Kidney (tissue), 14 donors: ENCODE data around the gene ZNF681. TPM values are rescaled to one million over a fixed set of nuclear protein-coding genes. Genes with fewer than 3 reads are reported as not detected.

Source experiments
- DNase-seq, 5 donors: peaks; one replicate each; pipeline ENCODE4 v3.0.0-alpha.2; 2013 to 2020
- FAIRE-seq: peaks from 2 replicates; lab custom pipeline; 2012; peaks lifted over from hg19 to GRCh38; lab: Jason Lieb, UNC
- H3K27ac ChIP-seq, 2 donors: one replicate each; pipeline ENCODE4 v1.7.0; 2013; ENCODE audit warnings: low read depth in 2 of 2, low read length in 2 of 2, inconsistent platforms in 1 of 2
- H3K27me3 ChIP-seq: one replicate; pipeline ENCODE4 v1.7.1; 2013; ENCODE audit warnings: low read length, inconsistent platforms; ENCODE audit not compliant: control insufficient read depth, insufficient read depth
- H3K36me3 ChIP-seq, 3 donors: one replicate each; pipeline versions ENCODE4 v1.7.0 to v1.7.1; 2013; ENCODE audit warnings: low read length in 3 of 3, control low read depth in 1 of 3, inconsistent platforms in 1 of 3; ENCODE audit not compliant: insufficient read depth in 3 of 3, control insufficient read depth in 2 of 3
- H3K4me1 ChIP-seq, 3 donors: one replicate each; pipeline versions ENCODE4 v1.7.0 to v1.7.1; 2013; ENCODE audit warnings: low read length in 3 of 3, inconsistent platforms in 1 of 3, low read depth in 1 of 3; ENCODE audit not compliant: control insufficient read depth in 2 of 3, insufficient read depth in 2 of 3
- H3K4me3 ChIP-seq, 3 donors: one replicate each; pipeline versions ENCODE4 v1.7.0 to v1.8.1; 2013; ENCODE audit warnings: low read length in 3 of 3, control low read depth in 1 of 3, inconsistent platforms in 1 of 3
- H3K9ac ChIP-seq, 3 donors: one replicate each; pipeline versions ENCODE4 v1.7.0 to v1.7.1; 2013; ENCODE audit warnings: low read length in 3 of 3, control low read depth in 1 of 3, inconsistent platforms in 1 of 3
- H3K9me3 ChIP-seq, 3 donors: one replicate each; pipeline versions ENCODE4 v1.7.0 to v1.7.1; 2013; ENCODE audit warnings: low read length in 3 of 3, control low read depth in 1 of 3, inconsistent platforms in 1 of 3; ENCODE audit not compliant: control insufficient read depth in 2 of 3, insufficient read depth in 1 of 3
- intact Hi-C: fragments of 100-400 bp; cut with DNase I; formaldehyde crosslinking; loops from one replicate; pipeline ENCODE4 v1.11.1; 2022
- polyA plus RNA-seq: library from polyadenylated mRNA; stranded (reverse); fragments of 350-450 nt; fragmentation: Illumina TruSeq; extraction: RNeasy Lipid Tissue Mini Kit (QIAGEN cat#74804); gene quantifications from one replicate; pipeline ENCODE4 v1.2.3, GENCODE V29; 2014; ENCODE audit warnings: low read depth, low replicate concordance; ENCODE audit not compliant: insufficient read depth
- total RNA-seq: library from RNA; stranded (reverse); fragmentation: NEBNext Ultra II Directional; extraction: Animal tissue kit (Norgen Biotek cat#: 25700); gene quantifications from one replicate; pipeline ENCODE4 v1.2.1, GENCODE V29; 2021
- TF ChIP-seq, protein P1 (sequence below): IDR thresholded peaks from 3 replicates; pipeline ENCODE4 v1.5.1; 2012; ENCODE audit warnings: mild to moderate bottlenecking, moderate library complexity, borderline replicate concordance; ENCODE audit not compliant: insufficient read depth; ENCODE audit errors: extremely low read depth
- donor health status: control.
- donor health status: control.
- donor health status: control.
- donor health status: control.
- donor health status: control.
- donor health status: DM: yes; HTN: yes; CAD: no.
- donor health status: Normal renal cell carcinoma (clear cell type).

Gene ZNF681
- total and polyA plus RNA-seq, 2 donors from 2014 or later: 0.30 to 3.1 TPM

DNA sequence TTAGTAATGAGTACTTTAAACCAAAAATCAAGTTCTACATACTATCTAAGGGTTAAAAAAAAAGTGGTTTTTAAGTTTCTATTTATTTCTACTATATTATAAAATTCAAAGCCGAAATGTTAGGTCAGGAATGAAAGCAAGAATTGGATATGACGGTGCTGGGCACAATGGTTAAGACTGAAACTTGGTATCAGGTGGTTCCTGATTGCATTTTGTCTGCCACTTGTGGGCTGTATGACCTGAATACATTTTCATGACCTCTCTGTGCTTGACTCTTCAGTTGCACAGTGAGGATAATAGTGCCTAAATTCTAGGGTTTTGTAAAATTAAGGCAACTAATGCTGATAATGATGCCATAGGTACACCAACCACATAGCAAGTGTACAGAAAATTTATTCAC is 49.3 kb downstream of the ZNF681 start:
- intact Hi-C loops: no loop called here
- Histone ChIP-seq H3K36me3 (no peaks in the 10 kb centered on the region), H3K4me1 (no peaks in the 10 kb centered on the region), H3K4me3 (no peak overlapping the region), H3K9me3 (no peaks in the 10 kb centered on the region), H3K9ac (no peak overlapping the region), H3K27me3 (no peaks in the 10 kb centered on the region), H3K27ac (no peak overlapping the region)
- TF ChIP-seq, protein P1, sequence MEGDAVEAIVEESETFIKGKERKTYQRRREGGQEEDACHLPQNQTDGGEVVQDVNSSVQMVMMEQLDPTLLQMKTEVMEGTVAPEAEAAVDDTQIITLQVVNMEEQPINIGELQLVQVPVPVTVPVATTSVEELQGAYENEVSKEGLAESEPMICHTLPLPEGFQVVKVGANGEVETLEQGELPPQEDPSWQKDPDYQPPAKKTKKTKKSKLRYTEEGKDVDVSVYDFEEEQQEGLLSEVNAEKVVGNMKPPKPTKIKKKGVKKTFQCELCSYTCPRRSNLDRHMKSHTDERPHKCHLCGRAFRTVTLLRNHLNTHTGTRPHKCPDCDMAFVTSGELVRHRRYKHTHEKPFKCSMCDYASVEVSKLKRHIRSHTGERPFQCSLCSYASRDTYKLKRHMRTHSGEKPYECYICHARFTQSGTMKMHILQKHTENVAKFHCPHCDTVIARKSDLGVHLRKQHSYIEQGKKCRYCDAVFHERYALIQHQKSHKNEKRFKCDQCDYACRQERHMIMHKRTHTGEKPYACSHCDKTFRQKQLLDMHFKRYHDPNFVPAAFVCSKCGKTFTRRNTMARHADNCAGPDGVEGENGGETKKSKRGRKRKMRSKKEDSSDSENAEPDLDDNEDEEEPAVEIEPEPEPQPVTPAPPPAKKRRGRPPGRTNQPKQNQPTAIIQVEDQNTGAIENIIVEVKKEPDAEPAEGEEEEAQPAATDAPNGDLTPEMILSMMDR: no peak
- FAIRE-seq (no peak), DNase-seq (no peak)

DNA sequence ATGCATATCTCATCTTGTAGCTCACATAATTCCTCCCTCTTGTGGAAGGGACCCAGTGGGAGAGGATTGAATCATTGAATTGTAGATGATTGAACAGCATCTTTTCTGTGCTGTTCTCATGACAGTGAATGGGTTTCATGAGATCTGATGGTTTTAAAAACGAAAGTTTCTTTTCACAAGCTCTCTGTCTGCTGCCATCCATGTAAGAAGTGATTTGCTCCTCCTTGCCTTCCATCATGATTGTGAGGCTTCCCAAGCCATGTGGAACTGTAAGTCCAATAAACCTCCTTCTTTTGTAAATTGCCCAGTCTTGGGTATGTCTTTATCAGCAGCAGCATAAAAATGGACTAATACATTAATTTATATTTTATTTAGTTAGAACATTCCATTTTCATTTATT is 52.0 kb downstream of the ZNF681 start:
- H3K9me3 ChIP-seq: no peaks in the 10 kb centered on the region
- TF ChIP-seq, protein P1: no peak
- no peak overlapping the region for H3K27ac ChIP-seq
- no peak overlapping the region for H3K9ac ChIP-seq
- no peak for DNase-seq
- H3K4me3 ChIP-seq: no peak overlapping the region
- no peaks in the 10 kb centered on the region for H3K4me1 ChIP-seq
- H3K36me3 ChIP-seq: no peaks in the 10 kb centered on the region
- no peaks in the 10 kb centered on the region for H3K27me3 ChIP-seq
- intact Hi-C loops: no loop called here
- no peak for FAIRE-seq

DNA sequence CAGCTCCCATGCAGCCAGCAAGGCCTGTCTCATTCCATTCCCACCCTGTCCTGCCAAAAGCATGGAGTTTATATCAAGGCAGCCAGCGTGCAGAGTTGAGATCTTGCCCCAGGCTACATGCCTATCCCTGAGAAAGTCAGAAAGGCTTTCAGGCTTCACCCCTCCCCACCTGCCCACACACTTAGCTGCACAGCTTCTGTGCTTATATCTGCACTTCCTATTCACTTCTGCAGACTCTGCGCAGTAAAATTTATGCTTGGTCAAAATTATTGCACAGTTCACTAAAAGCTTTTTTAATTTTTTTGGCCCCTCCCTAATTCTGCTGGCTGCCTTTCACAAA is 59.2 kb downstream of the ZNF681 start:
- H3K36me3 ChIP-seq: no peaks in the 10 kb centered on the region
- intact Hi-C loops: no loop called here
- no peaks in the 10 kb centered on the region for H3K27me3 ChIP-seq
- TF ChIP-seq, protein P1: no peak
- no peak overlapping the region for H3K9ac ChIP-seq
- H3K27ac ChIP-seq: peak overlapping the region in 1 of 2 donors; percentile 74
- H3K4me3 ChIP-seq: no peak overlapping the region
- DNase-seq: peak in 3 of 5 donors; percentile 28 to 44 (median 30)
- no peak for FAIRE-seq
- H3K9me3 ChIP-seq: no peaks in the 10 kb centered on the region
- H3K4me1 ChIP-seq: peaks cover 0 to 4% (median 0%) of the 10 kb centered on the region in 3 donors
